Mesendoderm (in vitro differentiated cells): ENCODE measurements around the gene HLA-DMB.
A peak's percentile ranks its signal among the peaks of the same experiment; 100 is the strongest.

Source experiments
- DNase-seq: peaks from one replicate; pipeline ENCODE4 v3.0.0; 2013
- H2AK5ac ChIP-seq: 2 replicates; pipeline ENCODE4 v1.6.1; 2013; ENCODE audit warnings: low read length, inconsistent platforms
- H2BK120ac ChIP-seq: 2 replicates; pipeline ENCODE4 v1.6.1; 2013; ENCODE audit warnings: low read depth, mild to moderate bottlenecking, low read length, moderate library complexity, mixed read lengths
- H2BK15ac ChIP-seq: replicated peaks from 2 replicates; pipeline ENCODE4 v1.6.1; 2013; ENCODE audit warnings: low read depth, mild to moderate bottlenecking, moderate library complexity
- H2BK5ac ChIP-seq: 2 replicates; pipeline ENCODE4 v1.6.1; 2013; ENCODE audit warnings: low read length, inconsistent platforms
- H3K18ac ChIP-seq: 2 replicates; pipeline ENCODE4 v1.6.1; 2013; ENCODE audit warnings: mild to moderate bottlenecking, low read length, mixed read lengths
- H3K23ac ChIP-seq: one replicate; pipeline ENCODE4 v1.6.1; 2013; ENCODE audit warnings: low read length
- H3K27ac ChIP-seq: 2 replicates; pipeline ENCODE4 v1.5.1; 2013; ENCODE audit warnings: low read depth, mild to moderate bottlenecking, inconsistent platforms, low read length, moderate library complexity
- H3K27me3 ChIP-seq: 2 replicates; pipeline ENCODE4 v1.6.1; 2013; ENCODE audit warnings: low read length, control low read depth, mild to moderate bottlenecking, inconsistent platforms; ENCODE audit not compliant: insufficient read depth, poor library complexity
- H3K36me3 ChIP-seq: 2 replicates; pipeline ENCODE4 v1.6.1; 2013; ENCODE audit warnings: low read length, inconsistent platforms; ENCODE audit not compliant: control insufficient read depth, insufficient read depth
- H3K4ac ChIP-seq: one replicate; pipeline ENCODE4 v1.6.1; 2013; ENCODE audit warnings: low read depth, mild to moderate bottlenecking, low read length, moderate library complexity
- H3K4me1 ChIP-seq: 2 replicates; pipeline ENCODE4 v1.6.1; 2013; ENCODE audit warnings: low read depth, low read length, inconsistent platforms; ENCODE audit not compliant: control insufficient read depth
- H3K4me2 ChIP-seq: 2 replicates; pipeline ENCODE4 v1.6.1; 2013; ENCODE audit warnings: low read length
- H3K4me3 ChIP-seq: 2 replicates; pipeline ENCODE4 v1.5.1; 2013; ENCODE audit warnings: mild to moderate bottlenecking, low read length
- H3K56ac ChIP-seq: one replicate; pipeline ENCODE4 v1.6.1; 2013; ENCODE audit warnings: low read length
- H3K79me1 ChIP-seq: 2 replicates; pipeline ENCODE4 v1.6.1; 2013; ENCODE audit warnings: low read length, inconsistent platforms
- H3K79me2 ChIP-seq: 2 replicates; pipeline ENCODE4 v1.6.1; 2013; ENCODE audit warnings: mild to moderate bottlenecking, low read length; ENCODE audit not compliant: control insufficient read depth, insufficient read depth
- H3K9ac ChIP-seq: 2 replicates; pipeline ENCODE4 v1.6.1; 2013; ENCODE audit warnings: low read length, inconsistent platforms
- H4K5ac ChIP-seq: one replicate; pipeline ENCODE4 v1.6.1; 2013; ENCODE audit warnings: low read length
- H4K8ac ChIP-seq: one replicate; pipeline ENCODE4 v1.6.1; 2013; ENCODE audit warnings: low read depth, mild to moderate bottlenecking, control low read depth, low read length, moderate library complexity
- WGBS: extraction: QIAGEN DNeasy Blood & Tissue Kit; methylation state at CpG from one replicate; pipeline ENCODE4 v1.1.7; 2013; ENCODE audit warnings: low lambda C conversion rate, missing lambda C conversion rate; ENCODE audit not compliant: insufficient coverage; ENCODE audit errors: extremely low coverage; 5-methylcytosine and 5-hydroxymethylcytosine counted together

The HLA-DMB gene

GRCh38 chr6:32963866-32964265 is 23.0 kb upstream of the HLA-DMB start:
- no peak overlapping the region for H3K18ac ChIP-seq
- H3K23ac ChIP-seq, result no peak overlapping the region
- no peak overlapping the region for H3K27ac ChIP-seq

GRCh38 chr6:32962213-32962826 is 21.5 kb upstream of the HLA-DMB start:
- H2AK5ac ChIP-seq, result no peak overlapping the region
- H3K56ac ChIP-seq, result no peak overlapping the region
- no peak overlapping the region for H2BK120ac ChIP-seq
- H3K23ac ChIP-seq, result no peak overlapping the region
- no peak overlapping the region for H2BK5ac ChIP-seq
- no peaks in the 10 kb centered on the region for H3K36me3 ChIP-seq
- no peak overlapping the region for H4K5ac ChIP-seq
- WGBS, result no CpG with 5 or more reads among the region's 1 CpG
- H3K18ac ChIP-seq, result no peak overlapping the region
- H3K27me3 ChIP-seq, result no peaks in the 10 kb centered on the region
- H3K9ac ChIP-seq, result no peak overlapping the region
- peaks cover 16% of the 10 kb centered on the region for H3K79me2 ChIP-seq
- no peak for DNase-seq
- no peak overlapping the region for H3K27ac ChIP-seq
- peaks cover 8% of the 10 kb centered on the region for H3K4me1 ChIP-seq
- no peak overlapping the region for H3K4me3 ChIP-seq
- no peak overlapping the region for H3K4me2 ChIP-seq
- H4K8ac ChIP-seq, result no peak overlapping the region
- no peak overlapping the region for H2BK15ac ChIP-seq
- no peak overlapping the region for H3K4ac ChIP-seq
- peaks cover 9% of the 10 kb centered on the region for H3K79me1 ChIP-seq

More at GRCh38 chr6:32963866-32964265, 23.0 kb upstream of the HLA-DMB start:
- Histone ChIP-seq H3K4me3 (no peak overlapping the region), H3K4me2 (no peak overlapping the region), H3K56ac (no peak overlapping the region), H3K36me3 (no peaks in the 10 kb centered on the region), H3K79me1 (peaks cover 9% of the 10 kb centered on the region), H4K5ac (no peak overlapping the region), H3K4ac (no peak overlapping the region), H4K8ac (no peak overlapping the region), H3K27me3 (no peaks in the 10 kb centered on the region), H2BK15ac (no peak overlapping the region), H2BK120ac (no peak overlapping the region), H3K4me1 (peaks cover 8% of the 10 kb centered on the region), H2BK5ac (no peak overlapping the region), H3K79me2 (peaks cover 19% of the 10 kb centered on the region), H2AK5ac (no peak overlapping the region), H3K9ac (no peak overlapping the region)
- no CpG with 5 or more reads among the region's 1 CpG for WGBS
- no peak for DNase-seq

- Histone ChIP-seq H4K8ac (no peak overlapping the region), H3K27me3 (no peaks in the 10 kb centered on the region), H3K4ac (no peak overlapping the region), H3K4me2 (no peak overlapping the region), H3K9ac (no peak overlapping the region), H2AK5ac (no peak overlapping the region), H3K56ac (no peak overlapping the region), H3K18ac (no peak overlapping the region), H3K79me2 (peaks cover 4% of the 10 kb centered on the region), H2BK120ac (no peak overlapping the region), H4K5ac (no peak overlapping the region), H3K27ac (no peak overlapping the region), H3K79me1 (peaks cover 4% of the 10 kb centered on the region), H3K4me1 (no peaks in the 10 kb centered on the region), H3K23ac (no peak overlapping the region), H3K36me3 (no peaks in the 10 kb centered on the region), H2BK5ac (no peak overlapping the region), H3K4me3 (no peak overlapping the region), H2BK15ac (no peak overlapping the region)
- WGBS, result no CpG with 5 or more reads among the region's 5 CpGs
- DNase-seq, result no peak
These were observed 19.7 kb upstream of the HLA-DMB start for GRCh38 chr6:32960563-32960962.

GRCh38 chr6:32956176-32956575 is 15.3 kb upstream of the HLA-DMB start:
- Histone ChIP-seq H2BK120ac (no peak overlapping the region), H3K23ac (no peak overlapping the region), H3K4ac (no peak overlapping the region), H3K4me2 (no peak overlapping the region), H4K5ac (no peak overlapping the region), H3K9ac (no peak overlapping the region), H2AK5ac (no peak overlapping the region), H2BK5ac (no peak overlapping the region), H2BK15ac (no peak overlapping the region), H3K4me3 (no peak overlapping the region), H3K79me2 (peaks cover 2% of the 10 kb centered on the region), H3K36me3 (no peaks in the 10 kb centered on the region), H3K79me1 (peaks cover 2% of the 10 kb centered on the region), H3K18ac (no peak overlapping the region), H4K8ac (no peak overlapping the region), H3K27me3 (no peaks in the 10 kb centered on the region), H3K56ac (no peak overlapping the region), H3K27ac (no peak overlapping the region), H3K4me1 (peaks cover 3% of the 10 kb centered on the region)
- DNase-seq, result no peak
- WGBS, result no CpG with 5 or more reads among the region's 2 CpGs

- no peak overlapping the region for H4K8ac ChIP-seq
- no peak overlapping the region for H3K56ac ChIP-seq
- peaks cover 3% of the 10 kb centered on the region for H3K4me1 ChIP-seq
- H3K23ac ChIP-seq, result no peak overlapping the region
- H3K27me3 ChIP-seq, result no peaks in the 10 kb centered on the region
- WGBS, result no CpG with 5 or more reads among the region's 3 CpGs
- no peak overlapping the region for H2AK5ac ChIP-seq
- no peak overlapping the region for H3K4me3 ChIP-seq
- H3K4ac ChIP-seq, result no peak overlapping the region
- no peak overlapping the region for H3K18ac ChIP-seq
- no peak overlapping the region for H3K4me2 ChIP-seq
- no peaks in the 10 kb centered on the region for H3K79me2 ChIP-seq
- peak; percentile 88 for DNase-seq
- no peaks in the 10 kb centered on the region for H3K79me1 ChIP-seq
- no peak overlapping the region for H4K5ac ChIP-seq
- H3K27ac ChIP-seq, result no peak overlapping the region
- no peak overlapping the region for H2BK5ac ChIP-seq
- H2BK120ac ChIP-seq, result no peak overlapping the region
- H2BK15ac ChIP-seq, result no peak overlapping the region
- H3K9ac ChIP-seq, result no peak overlapping the region
- H3K36me3 ChIP-seq, result no peaks in the 10 kb centered on the region
These were observed 14.4 kb upstream of the HLA-DMB start for GRCh38 chr6:32954986-32955802.
